DOHH2 (cell line): ENCODE data around the gene PSMB1.

Experiments used
- H3F3A ChIP-seq: fragments of 200-600 bp; sonication (generic), shearing (Covaris generic); 2 replicates; pipeline ENCODE4 v1.6.0; 2016; ENCODE audit warnings: antibody characterized with exemption, mild to moderate bottlenecking; ENCODE audit not compliant: control insufficient read depth, insufficient read depth
- H3K27ac ChIP-seq: fragments of 200-600 bp; sonication (generic); 2 replicates; pipeline ENCODE4 v1.5.1; 2014; ENCODE audit warnings: low read depth, mild to moderate bottlenecking, low read length, moderate library complexity
- H3K27me3 ChIP-seq: fragments of 200-600 bp; sonication (generic); 2 replicates; pipeline ENCODE4 v1.6.1; 2014; ENCODE audit warnings: mild to moderate bottlenecking, low read length, mixed read lengths; ENCODE audit not compliant: control insufficient read depth
- H3K36me3 ChIP-seq: fragments of 200-600 bp; sonication (generic); 2 replicates; pipeline ENCODE4 v1.6.1; 2014; ENCODE audit warnings: mild to moderate bottlenecking, low read length, moderate library complexity, mixed read lengths; ENCODE audit not compliant: control insufficient read depth
- H3K4me1 ChIP-seq: fragments of 200-600 bp; sonication (generic); 2 replicates; pipeline ENCODE4 v1.6.1; 2014; ENCODE audit warnings: mild to moderate bottlenecking, low read length, mixed read lengths; ENCODE audit not compliant: control insufficient read depth
- H3K4me2 ChIP-seq: fragments of 200-600 bp; sonication (generic); 2 replicates; pipeline ENCODE4 v1.6.0; 2014; ENCODE audit warnings: mild to moderate bottlenecking, low read length, moderate library complexity
- H3K4me3 ChIP-seq: fragments of 200-600 bp; sonication (generic); 2 replicates; pipeline ENCODE4 v1.5.1; 2014; ENCODE audit warnings: mild to moderate bottlenecking, low read length, mixed read lengths
- H3K79me2 ChIP-seq: fragments of 200-600 bp; sonication (generic); 2 replicates; pipeline ENCODE4 v1.6.1; 2014; ENCODE audit warnings: mild to moderate bottlenecking, low read length, mixed read lengths; ENCODE audit not compliant: control insufficient read depth
- H3K9me2 ChIP-seq: fragments of 200-600 bp; sonication (generic); replicated peaks from 2 replicates; pipeline ENCODE4 v1.6.1; 2014; ENCODE audit warnings: mild to moderate bottlenecking, low read length, mixed read lengths; ENCODE audit not compliant: control insufficient read depth
- H3K9me3 ChIP-seq: fragments of 200-600 bp; sonication (generic); 2 replicates; pipeline ENCODE4 v1.6.1; 2014; ENCODE audit warnings: antibody characterized with exemption, low read length, mixed read lengths; ENCODE audit not compliant: control insufficient read depth, insufficient read depth
- H4K20me1 ChIP-seq: fragments of 200-600 bp; sonication (generic); 2 replicates; pipeline ENCODE4 v1.6.0; 2014; ENCODE audit warnings: low read depth, mild to moderate bottlenecking, antibody characterized with exemption, low read length, moderate library complexity; ENCODE audit not compliant: control insufficient read depth, insufficient read depth
- CTCF ChIP-seq: fragments of 200-600 bp; sonication (generic); IDR thresholded peaks from one replicate; pipeline ENCODE4 v1.5.1; 2014; ENCODE audit warnings: antibody characterized with exemption, mild to moderate bottlenecking, low read depth, low read length; ENCODE audit not compliant: poor library complexity, severe bottlenecking
- EZH2phosphoT487 ChIP-seq: fragments of 200-600 bp; sonication (generic); IDR thresholded peaks from 2 replicates; pipeline ENCODE4 v1.6.1; 2017; ENCODE audit warnings: borderline replicate concordance, mild to moderate bottlenecking, antibody characterized with exemption, low read length, moderate library complexity, mixed read lengths

PSMB1 gene

GRCh38 chr6:170572704-170573466 is 19.8 kb upstream of the PSMB1 start:
- no peak for TF ChIP-seq CTCF
- no peak for TF ChIP-seq EZH2phosphoT487
- H3K36me3 ChIP-seq, result peaks cover 90% of the 10 kb centered on the region
- H3K27ac ChIP-seq, result no peak overlapping the region

GRCh38 chr6:170564936-170565530 is 11.9 kb upstream of the PSMB1 start:
- Histone ChIP-seq H3K4me3 (no peak overlapping the region), H3K27ac (no peak overlapping the region), H3K79me2 (peaks cover 35% of the 10 kb centered on the region), H3K9me3 (no peaks in the 10 kb centered on the region), H3F3A (no peaks in the 10 kb centered on the region), H4K20me1 (no peaks in the 10 kb centered on the region), H3K4me2 (no peak overlapping the region), H3K9me2 (no peaks in the 10 kb centered on the region), H3K4me1 (no peaks in the 10 kb centered on the region), H3K36me3 (peaks cover 84% of the 10 kb centered on the region), H3K27me3 (no peaks in the 10 kb centered on the region)
- TF ChIP-seq CTCF, result no peak
- no peak for TF ChIP-seq EZH2phosphoT487

More at GRCh38 chr6:170572704-170573466, 19.8 kb upstream of the PSMB1 start:
- Histone ChIP-seq H3K4me3 (no peak overlapping the region), H3K9me3 (no peaks in the 10 kb centered on the region), H3K4me2 (no peak overlapping the region), H3F3A (peaks cover 26% of the 10 kb centered on the region; the same call in 1 of the 2 replicates), H3K9me2 (no peaks in the 10 kb centered on the region), H4K20me1 (no peaks in the 10 kb centered on the region), H3K27me3 (no peaks in the 10 kb centered on the region), H3K4me1 (no peaks in the 10 kb centered on the region), H3K79me2 (no peaks in the 10 kb centered on the region)

GRCh38 chr6:170561555-170561954 is 8.4 kb upstream of the PSMB1 start:
- TF ChIP-seq CTCF (no peak), EZH2phosphoT487 (no peak)
- H3K4me2 ChIP-seq, result no peak overlapping the region
- H4K20me1 ChIP-seq, result peaks cover 5% of the 10 kb centered on the region; the same call in 1 of the 2 replicates
- H3K9me3 ChIP-seq, result no peaks in the 10 kb centered on the region
- H3K27me3 ChIP-seq, result no peaks in the 10 kb centered on the region
- no peak overlapping the region for H3K4me3 ChIP-seq
- peaks cover 66% of the 10 kb centered on the region for H3K79me2 ChIP-seq
- no peaks in the 10 kb centered on the region for H3F3A ChIP-seq
- H3K36me3 ChIP-seq, result peaks cover 86% of the 10 kb centered on the region
- H3K4me1 ChIP-seq, result 0 out of 2 replicates have a peak, but pooled peaks cover 2% of the 10 kb centered on the region
- no peak overlapping the region for H3K27ac ChIP-seq
- no peaks in the 10 kb centered on the region for H3K9me2 ChIP-seq
